ES-I3 (cell line): ENCODE data around the gene LRSAM1.

ENCODE experiments used
- H3K36me3 ChIP-seq: 2 replicates; pipeline ENCODE4 v1.6.1; 2013; ENCODE audit warnings: mild to moderate bottlenecking, low read length, control low read depth, moderate library complexity; ENCODE audit not compliant: insufficient read depth
- H3K4me1 ChIP-seq: 2 replicates; pipeline ENCODE4 v1.6.1; 2013; ENCODE audit warnings: mild to moderate bottlenecking, control low read depth, low read length; ENCODE audit not compliant: insufficient read depth
- H3K9ac ChIP-seq: 2 replicates; pipeline ENCODE4 v1.6.1; 2013; ENCODE audit warnings: low read depth, mild to moderate bottlenecking, low read length, moderate library complexity
- H3K9me3 ChIP-seq: 2 replicates; pipeline ENCODE4 v1.6.1; 2013; ENCODE audit warnings: mild to moderate bottlenecking, low read length, moderate library complexity; ENCODE audit not compliant: control insufficient read depth, insufficient read depth

The LRSAM1 gene

DNA sequence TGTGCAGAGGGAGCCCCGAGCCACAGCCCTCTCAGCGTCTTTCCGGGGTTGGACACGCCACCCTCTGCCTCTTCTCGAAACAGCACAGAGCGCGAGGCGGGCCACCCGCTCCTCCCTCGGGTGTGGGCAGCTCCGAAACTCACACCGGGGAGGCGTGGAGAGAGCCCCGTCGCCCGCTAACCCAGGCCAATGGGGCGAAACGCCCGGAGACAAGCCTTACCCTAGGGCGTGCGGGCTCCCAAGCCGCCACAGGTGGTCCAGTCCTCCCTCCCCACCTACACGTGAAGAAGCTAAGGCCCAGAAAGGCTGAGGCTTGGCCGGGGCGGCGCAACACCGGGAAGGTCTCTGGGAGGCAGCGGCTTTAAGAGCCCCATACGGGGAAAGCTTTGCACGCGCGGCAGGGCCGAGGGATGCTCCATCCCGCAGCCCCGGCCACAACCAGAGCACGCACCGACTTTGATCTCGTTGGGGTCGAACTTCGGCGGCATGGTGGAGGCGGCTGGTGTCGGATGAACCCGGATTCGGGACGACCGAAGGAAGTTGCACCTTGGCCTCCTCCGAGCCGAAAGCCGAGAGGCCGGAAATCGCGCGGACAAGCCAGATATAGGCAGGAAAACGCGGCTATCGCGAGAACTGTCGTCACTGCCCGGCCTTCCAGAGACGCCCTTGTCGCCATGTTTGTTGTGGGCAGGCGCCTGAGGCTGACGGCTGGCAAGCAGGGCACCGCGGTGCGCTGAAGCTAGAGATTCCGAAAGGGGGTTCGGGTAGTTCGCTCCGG, at the start of gene LRSAM1, which contains the start of gene RPL12:
Gene LRSAM1 (plus strand): TSS at position 681 of the 778 bp plus-strand sequence. CDS start 3,018 bp downstream, outside the sequence.
Gene RPL12 (minus strand): TSS at position 577 of the 778 bp plus-strand sequence. CDS start 89 bp downstream, at position 488.
- Histone ChIP-seq H3K36me3 (peaks cover 50% of the 10 kb centered on the region), H3K9ac (peak within 1 kb of the TSS; percentile 86), H3K9me3 (no peaks in the 10 kb centered on the region), H3K4me1 (peaks cover 4% of the 10 kb centered on the region; the same call in 1 of the 2 replicates)

DNA sequence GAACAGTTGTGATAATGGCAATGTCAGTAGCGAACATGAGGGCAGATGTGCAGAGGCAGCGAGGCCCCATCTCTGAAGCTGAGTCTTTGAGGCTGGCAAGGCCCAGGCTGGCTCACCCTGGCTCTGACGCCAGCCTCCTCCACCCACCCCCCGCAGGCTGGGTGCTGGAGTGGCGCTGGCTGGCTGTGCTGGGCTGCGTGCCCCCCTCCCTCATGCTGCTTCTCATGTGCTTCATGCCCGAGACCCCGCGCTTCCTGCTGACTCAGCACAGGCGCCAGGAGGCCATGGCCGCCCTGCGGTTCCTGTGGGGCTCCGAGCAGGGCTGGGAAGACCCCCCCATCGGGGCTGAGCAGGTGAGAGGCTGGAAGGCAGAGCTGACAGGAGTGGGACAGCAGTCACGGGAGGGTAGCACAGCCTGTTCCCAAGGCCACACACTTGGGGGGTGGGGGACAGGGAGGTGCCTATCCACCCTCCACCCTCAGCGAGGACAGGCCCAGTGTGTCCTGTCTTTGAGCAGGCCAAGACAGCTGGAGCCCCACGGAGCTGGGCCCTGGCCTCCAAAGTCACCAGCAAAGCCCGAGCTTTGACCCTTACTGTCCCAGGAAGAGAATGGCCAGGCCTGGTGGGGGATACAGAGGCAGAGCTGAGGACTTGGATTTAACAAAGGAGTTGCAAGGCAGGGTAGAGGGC, 48.8 kb upstream of the LRSAM1 start:
- peaks cover 6% of the 10 kb centered on the region for H3K36me3 ChIP-seq
- H3K9ac ChIP-seq: no peak overlapping the region
- no peaks in the 10 kb centered on the region for H3K4me1 ChIP-seq
- no peaks in the 10 kb centered on the region for H3K9me3 ChIP-seq

- no peaks in the 10 kb centered on the region for H3K9me3 ChIP-seq
- H3K4me1 ChIP-seq: no peaks in the 10 kb centered on the region
- H3K36me3 ChIP-seq: peaks cover 7% of the 10 kb centered on the region
- H3K9ac ChIP-seq: no peak overlapping the region
Measured at GRCh38 chr9:127403507-127404192, 47.7 kb upstream of the LRSAM1 start.

DNA sequence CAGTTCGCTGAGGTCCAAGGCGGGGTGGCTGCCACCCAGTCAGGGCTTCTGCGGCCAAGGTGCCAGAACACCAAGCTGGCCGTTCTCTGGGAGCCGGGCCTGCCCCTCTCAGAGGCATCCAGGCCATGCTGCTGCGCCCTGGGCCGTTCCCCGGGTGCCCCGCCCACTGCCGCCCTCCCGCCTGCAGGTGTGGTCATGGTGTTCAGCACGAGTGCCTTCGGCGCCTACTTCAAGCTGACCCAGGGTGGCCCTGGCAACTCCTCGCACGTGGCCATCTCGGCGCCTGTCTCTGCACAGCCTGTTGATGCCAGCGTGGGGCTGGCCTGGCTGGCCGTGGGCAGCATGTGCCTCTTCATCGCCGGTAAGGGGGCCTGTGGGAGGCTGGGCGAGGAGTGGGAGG, 46.7 kb upstream of the LRSAM1 start:
- Histone ChIP-seq H3K9ac (no peak overlapping the region), H3K36me3 (peaks cover 7% of the 10 kb centered on the region)

GRCh38 chr9:127405344-127406125, 45.8 kb upstream of the LRSAM1 start:
- H3K4me1 ChIP-seq: no peaks in the 10 kb centered on the region
- peaks cover 7% of the 10 kb centered on the region for H3K36me3 ChIP-seq
- no peaks in the 10 kb centered on the region for H3K9me3 ChIP-seq
- no peak overlapping the region for H3K9ac ChIP-seq

More for the DNA sequence above, 46.7 kb upstream of the LRSAM1 start:
- no peaks in the 10 kb centered on the region for H3K9me3 ChIP-seq
- H3K4me1 ChIP-seq: no peaks in the 10 kb centered on the region

- Histone ChIP-seq H3K9ac (no peak overlapping the region), H3K4me1 (no peaks in the 10 kb centered on the region), H3K9me3 (no peaks in the 10 kb centered on the region), H3K36me3 (0 out of 2 replicates have a peak, but pooled peaks cover 2% of the 10 kb centered on the region)
Measured at GRCh38 chr9:127406799-127407491, 44.4 kb upstream of the LRSAM1 start.

DNA sequence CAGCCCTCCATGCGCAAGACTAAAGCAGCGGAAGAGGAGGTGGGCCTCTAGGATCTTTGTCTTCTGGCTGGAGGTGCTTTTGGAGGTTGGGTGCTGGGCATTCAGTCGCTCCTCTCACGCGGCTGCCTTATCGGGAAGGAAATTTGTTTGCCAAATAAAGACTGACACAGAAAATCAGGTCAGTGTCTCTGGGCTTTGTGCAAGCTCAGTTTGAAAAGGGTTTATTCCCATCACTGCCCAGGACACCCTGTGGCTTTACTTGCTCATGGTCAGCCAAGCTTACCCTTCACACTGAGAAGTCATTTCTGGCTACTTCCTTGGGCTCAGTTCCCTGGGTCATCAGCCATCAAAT, 43.8 kb upstream of the LRSAM1 start:
- Histone ChIP-seq H3K9ac (no peak overlapping the region), H3K4me1 (no peaks in the 10 kb centered on the region), H3K36me3 (0 out of 2 replicates have a peak, but pooled peaks cover 2% of the 10 kb centered on the region), H3K9me3 (no peaks in the 10 kb centered on the region)

DNA sequence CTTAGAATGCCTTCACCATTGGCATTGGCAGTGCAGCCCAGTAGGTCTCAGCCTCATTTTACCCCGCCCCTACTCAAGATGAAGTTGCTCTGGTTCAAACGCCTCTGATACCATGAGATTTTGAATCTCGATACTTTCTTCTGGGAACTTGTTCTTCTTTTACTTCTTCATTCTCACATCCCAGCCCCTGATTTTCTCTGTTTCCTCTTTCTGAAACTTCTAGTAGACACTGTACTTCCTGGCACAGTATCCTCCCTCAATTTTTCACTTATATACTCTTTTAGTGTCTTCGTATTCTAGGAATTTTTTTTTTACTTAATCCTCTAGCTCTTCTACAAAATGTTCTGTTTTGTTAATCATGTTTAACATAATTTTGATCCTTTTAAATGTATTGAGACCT, 40.2 kb upstream of the LRSAM1 start:
- 0 out of 2 replicates have a peak, but pooled peaks cover 2% of the 10 kb centered on the region for H3K36me3 ChIP-seq
- H3K4me1 ChIP-seq: peaks cover 4% of the 10 kb centered on the region; the same call in 1 of the 2 replicates
- H3K9ac ChIP-seq: no peak overlapping the region
- H3K9me3 ChIP-seq: no peaks in the 10 kb centered on the region

- H3K4me1 ChIP-seq: peaks cover 10% of the 10 kb centered on the region
- H3K9me3 ChIP-seq: no peaks in the 10 kb centered on the region
- H3K9ac ChIP-seq: no peak overlapping the region
- H3K36me3 ChIP-seq: no peaks in the 10 kb centered on the region
Measured at GRCh38 chr9:127415141-127415540, 36.2 kb upstream of the LRSAM1 start.

DNA sequence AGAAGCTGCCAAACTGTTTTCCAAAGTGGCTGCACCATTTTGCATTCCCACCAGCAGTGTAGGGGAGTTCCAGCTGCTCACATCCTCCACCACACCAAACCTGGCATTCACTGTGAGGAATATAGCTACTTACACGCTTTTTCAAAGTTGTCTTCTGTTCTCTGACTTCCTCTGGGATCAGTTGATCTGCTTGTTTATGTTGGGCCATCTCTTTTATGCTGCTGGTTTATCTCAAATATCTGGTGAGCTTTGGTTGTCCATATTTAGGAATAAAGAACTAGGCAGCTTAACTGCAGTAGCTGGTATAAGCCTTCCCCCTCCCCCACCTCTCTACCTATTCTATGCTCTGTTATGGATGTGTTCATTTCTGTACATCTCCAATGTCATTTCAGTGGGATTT, 35.7 kb upstream of the LRSAM1 start:
- no peak overlapping the region for H3K9ac ChIP-seq
- no peaks in the 10 kb centered on the region for H3K9me3 ChIP-seq
- peaks cover 10% of the 10 kb centered on the region for H3K4me1 ChIP-seq
- H3K36me3 ChIP-seq: no peaks in the 10 kb centered on the region

DNA sequence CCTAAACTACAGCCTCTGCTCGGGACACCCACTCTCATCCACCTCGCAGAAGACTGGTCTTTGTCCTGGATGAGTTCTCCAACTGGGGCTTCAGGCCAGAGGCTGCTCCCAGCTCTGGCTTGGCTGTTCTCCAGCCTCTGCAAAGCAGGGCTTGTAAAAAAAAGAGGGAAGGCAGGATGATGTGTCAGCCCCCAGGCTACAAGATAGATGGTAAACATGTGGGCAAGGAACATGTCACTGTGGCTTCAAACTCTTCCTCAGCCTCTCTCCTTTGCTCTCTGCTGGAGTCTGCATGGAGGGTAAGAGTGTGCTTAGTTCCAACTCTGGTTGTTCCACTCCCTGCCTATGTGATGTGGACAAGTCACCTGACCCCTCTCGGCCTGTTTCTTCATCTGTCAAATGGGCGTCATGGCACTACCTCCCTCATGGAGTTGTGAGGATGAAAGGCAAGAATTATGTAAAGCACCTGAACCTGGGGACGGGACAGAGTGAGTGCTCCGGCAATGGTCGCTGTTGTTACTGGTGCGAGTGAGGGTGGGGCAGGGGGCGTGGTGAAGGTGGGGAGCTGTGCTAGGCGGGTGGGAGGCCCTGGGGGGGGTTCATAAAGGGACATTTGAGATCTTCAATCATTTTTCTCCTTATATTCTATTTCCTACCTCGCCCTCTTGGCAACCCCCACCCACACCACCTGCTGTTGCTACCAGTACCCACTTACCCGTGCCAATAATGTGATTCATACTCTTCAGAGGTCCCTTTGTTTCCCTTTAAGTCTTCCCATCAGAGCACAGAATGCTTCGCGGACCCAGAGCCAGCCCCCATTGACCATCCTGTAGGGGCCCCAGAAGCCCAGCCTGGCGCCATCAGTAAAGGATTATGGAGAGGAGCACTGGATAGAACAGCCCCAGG, 33.9 kb upstream of the LRSAM1 start:
- Histone ChIP-seq H3K9ac (no peak overlapping the region; the same call in 1 of the 2 replicates), H3K4me1 (peaks cover 12% of the 10 kb centered on the region), H3K36me3 (no peaks in the 10 kb centered on the region), H3K9me3 (no peaks in the 10 kb centered on the region)

- no peak overlapping the region; the same call in 1 of the 2 replicates for H3K9ac ChIP-seq
- no peaks in the 10 kb centered on the region for H3K9me3 ChIP-seq
- no peaks in the 10 kb centered on the region for H3K36me3 ChIP-seq
- peaks cover 19% of the 10 kb centered on the region for H3K4me1 ChIP-seq
Measured at GRCh38 chr9:127418037-127418471, 33.3 kb upstream of the LRSAM1 start.
